K562 (cell line): ENCODE data around the gene ATE1.

ENCODE experiments used
- ATF4 ChIP-seq: fragments of 450-650 bp; formaldehyde crosslinking; IDR thresholded peaks from 2 replicates; pipeline ENCODE4 v1.4.0; 2022; ENCODE audit warnings: mild to moderate bottlenecking, moderate library complexity
- CAMTA2 ChIP-seq: fragments of 250-450 bp; sonication (Bioruptor Pico); conservative IDR thresholded peaks from 2 replicates; pipeline ENCODE4 v1.5.1; 2022
- CREM ChIP-seq: IDR thresholded peaks from 2 replicates; pipeline ENCODE4 v1.6.1; 2014; ENCODE audit warnings: antibody characterized with exemption, low read depth
- CTCF ChIP-seq, 3 experiments: IDR thresholded peaks in 2 of 3; conservative IDR thresholded peaks in 1 of 3; 2 replicates each; pipeline ENCODE4 v1.5.1; 2011 to 2012; ENCODE audit warnings: low read length in 3 of 3, mild to moderate bottlenecking in 3 of 3, control low read depth in 2 of 3, improper control_type of control experiment in 1 of 3, inconsistent platforms in 1 of 3, low read depth in 1 of 3, mixed read lengths in 1 of 3, moderate library complexity in 1 of 3; ENCODE audit not compliant: insufficient read depth in 2 of 3
- HLTF ChIP-seq: fragments of 450-650 bp; IDR thresholded peaks from 2 replicates; pipeline ENCODE4 v1.6.1; 2016
- JUND ChIP-seq, 2 experiments: IDR thresholded peaks; 2 replicates in 1 of 2; 3 replicates in 1 of 2; pipeline ENCODE4 v1.6.1; 2011; ENCODE audit warnings: borderline replicate concordance in 2 of 2, low read depth in 2 of 2, low read length in 2 of 2, improper control_type of control experiment in 1 of 2, missing biosample characterization in 1 of 2, missing genetic modification characterization in 1 of 2, missing genetic modification reagents in 1 of 2
- ZNF384 ChIP-seq: IDR thresholded peaks from 2 replicates; pipeline ENCODE4 v1.6.1; 2012; ENCODE audit warnings: low read depth, low read length, improper control_type of control experiment

- TF ChIP-seq HLTF (no peak), JUND (IDR thresholded peaks at IDR 0.05; ENCODE audit: borderline replicate concordance, low read depth, low read length) (no peak), JUND (tag; IDR thresholded peaks at IDR 0.05; ENCODE audit: borderline replicate concordance, low read depth, low read length) (no peak), CTCF (IDR thresholded peaks at IDR 0.05 in 2 of 3, conservative IDR thresholded peaks at IDR 0.05 in 1 of 3; ENCODE audit: insufficient read depth in 2 of 3, low read depth in 1 of 3, low read length in 3 of 3) (no peak), ZNF384 (no peak), CREM (no peak), CAMTA2 (CRISPR knock-in tag) (no peak), ATF4 (CRISPR knock-in tag) (no peak)
Observed at GRCh38 chr10:121735263-121735662, 192.6 kb downstream of the ATE1 start.
